Activated CD4-positive, alpha-beta T cell treated with anti-CD3 and anti-CD28 coated beads, Interleukin-2, amount 50 U/mL, for 1 hour (primary cell): Measurements from ENCODE around the gene FAM200B.

ENCODE experiments used
- DNase-seq: peaks from one replicate; pipeline ENCODE4 v3.0.0-alpha.2; 2020

Gene FAM200B

DNA sequence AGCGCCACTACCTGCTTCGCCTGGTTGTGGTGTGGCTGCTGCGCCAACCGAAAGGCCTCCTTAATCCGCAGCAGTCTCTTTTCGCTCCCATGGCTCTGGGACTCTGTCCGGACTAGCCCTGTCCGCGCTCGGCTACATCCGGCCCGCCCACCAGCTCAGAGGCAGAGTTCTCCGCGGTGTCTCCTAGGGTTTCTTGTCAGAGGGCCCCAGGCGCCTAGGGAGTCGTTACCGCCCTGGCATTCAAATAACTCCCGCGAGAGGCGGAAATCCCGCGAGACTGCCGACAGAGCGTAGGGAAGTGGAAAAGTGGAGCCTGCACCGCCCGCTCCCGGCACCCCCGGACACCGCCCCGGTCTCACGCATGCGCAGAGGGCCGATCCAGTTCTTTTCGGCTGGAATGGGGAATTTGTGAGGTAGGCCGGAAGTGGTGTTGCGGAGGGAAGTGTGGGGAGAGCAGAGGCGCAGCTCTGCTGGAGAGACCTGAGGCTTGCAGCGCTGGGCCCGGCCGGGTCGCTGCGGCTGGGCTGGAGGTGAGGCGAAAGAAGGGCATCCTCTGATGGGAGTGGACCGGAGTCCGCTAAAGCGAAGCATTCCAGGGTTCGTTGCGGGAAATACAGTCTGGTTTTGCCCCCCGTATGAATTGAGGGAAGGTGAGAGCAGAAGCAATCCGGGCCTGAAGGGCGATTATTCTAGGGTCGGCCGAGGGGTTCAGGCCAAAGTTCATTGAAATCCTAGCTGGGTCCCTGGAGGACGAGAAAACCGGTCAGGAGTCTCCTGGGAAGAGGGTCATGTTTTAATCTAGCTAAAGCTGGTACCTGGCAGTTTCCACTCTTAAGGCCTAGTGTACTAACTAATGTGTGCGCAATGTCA, at the start of gene FAM200B:
TSS of gene FAM200B (plus strand) at position 456 of the 870 bp plus-strand sequence. CDS start 5,151 bp downstream, outside the sequence.
- peak; percentile 98 for DNase-seq

DNA sequence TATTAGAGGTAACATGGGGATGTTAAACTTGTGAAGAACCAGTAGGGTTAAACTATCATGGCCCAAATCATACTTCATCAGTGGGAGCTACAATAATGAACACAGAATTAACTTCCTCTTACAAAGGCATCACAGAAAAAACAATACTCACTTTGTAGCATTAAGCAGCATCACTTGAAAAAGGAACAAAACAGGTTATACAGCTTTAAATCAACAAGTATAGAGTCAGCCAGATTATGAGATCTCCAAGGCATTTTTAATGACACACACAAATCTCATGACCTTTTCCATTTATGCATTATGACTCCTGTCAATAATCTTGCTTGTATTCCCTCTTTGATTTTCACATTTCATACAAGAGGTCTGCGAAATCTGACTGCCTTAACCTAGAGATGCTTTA, 44.8 kb upstream of the FAM200B start:
- DNase-seq, result no peak

DNA sequence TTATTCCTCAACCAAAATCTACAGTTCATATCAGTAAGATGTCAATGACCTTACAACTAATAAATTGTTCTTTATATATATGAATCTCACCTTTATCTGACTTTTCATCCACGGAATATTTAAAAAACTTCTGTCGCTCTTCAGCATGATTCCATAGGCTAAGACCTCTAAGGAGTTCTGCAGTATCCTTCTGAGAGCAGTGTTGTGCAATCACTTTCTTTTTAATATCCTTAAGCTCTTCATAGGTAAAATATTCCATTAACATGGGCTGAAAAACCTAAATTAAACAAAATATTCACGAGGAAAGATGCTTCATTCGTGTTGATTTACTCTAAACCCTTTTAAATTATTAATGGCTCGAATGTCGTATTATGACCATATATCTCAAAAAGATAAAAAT, 43.2 kb upstream of the FAM200B start:
- no peak for DNase-seq

DNA sequence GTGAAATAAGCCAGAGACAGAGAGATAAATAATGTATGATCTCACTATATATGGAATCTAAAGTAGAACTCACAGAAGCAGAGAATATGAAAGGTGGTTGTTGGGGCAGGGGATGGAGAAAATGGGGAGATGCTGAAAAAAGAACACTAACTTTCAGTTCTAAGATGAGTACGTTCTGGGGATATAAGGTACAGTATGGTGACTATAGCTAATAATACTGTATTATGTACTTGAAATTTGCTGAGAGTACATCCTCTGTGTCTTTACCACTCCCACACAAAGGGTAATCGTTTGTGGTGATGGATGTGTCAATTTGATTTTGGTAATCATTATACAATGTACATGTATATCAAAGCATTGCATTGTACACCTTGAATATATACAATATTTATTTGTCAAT, 33.0 kb upstream of the FAM200B start:
- DNase-seq, result no peak

DNA sequence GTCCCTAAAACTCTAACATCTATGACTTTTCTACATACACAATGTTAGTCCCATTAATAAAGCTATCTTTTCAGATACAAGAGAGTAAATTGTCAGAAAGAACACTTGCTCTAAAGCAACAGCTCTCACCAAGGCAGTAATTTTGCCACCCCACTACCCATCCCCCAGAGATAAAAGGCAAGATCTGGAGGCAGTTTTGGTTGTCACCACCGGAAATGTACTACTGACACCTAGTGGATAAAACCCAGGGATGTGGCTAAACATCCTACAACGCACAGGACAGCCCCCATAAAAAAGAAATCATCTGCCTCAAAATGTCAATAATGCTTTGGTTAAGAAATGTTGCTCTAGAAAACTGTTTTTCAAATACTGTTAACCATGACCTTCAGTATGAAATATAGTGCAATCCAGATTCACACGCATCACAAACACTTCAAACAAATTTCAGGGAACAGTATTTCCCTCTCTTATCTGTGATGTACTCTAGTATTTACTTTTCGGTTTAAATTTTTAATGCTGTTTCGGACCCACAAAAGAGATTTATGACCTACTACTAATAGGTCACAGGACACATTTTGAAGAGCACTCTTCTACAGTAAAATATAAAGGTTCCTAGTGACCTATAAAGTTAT, 31.6 kb upstream of the FAM200B start:
- DNase-seq, result peak; percentile 40

DNA sequence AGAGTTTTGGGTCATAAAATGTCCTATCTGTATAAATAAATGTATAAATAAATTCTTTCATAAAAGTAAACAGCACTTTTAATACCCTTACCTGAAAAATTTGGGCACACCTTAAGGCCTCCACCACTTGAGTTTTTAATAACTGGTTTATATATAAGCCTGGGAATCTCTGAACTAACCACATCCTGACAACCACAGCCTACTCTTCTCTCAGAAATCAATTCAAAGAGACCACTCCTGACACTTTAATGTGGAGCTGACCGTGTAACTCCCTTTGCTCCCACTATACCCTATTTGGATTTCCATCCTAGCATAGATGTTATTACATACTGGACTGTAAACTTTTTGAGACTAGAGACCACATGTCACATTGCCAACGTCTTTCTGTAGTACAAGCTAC, 30.0 kb upstream of the FAM200B start:
- no peak for DNase-seq

DNA sequence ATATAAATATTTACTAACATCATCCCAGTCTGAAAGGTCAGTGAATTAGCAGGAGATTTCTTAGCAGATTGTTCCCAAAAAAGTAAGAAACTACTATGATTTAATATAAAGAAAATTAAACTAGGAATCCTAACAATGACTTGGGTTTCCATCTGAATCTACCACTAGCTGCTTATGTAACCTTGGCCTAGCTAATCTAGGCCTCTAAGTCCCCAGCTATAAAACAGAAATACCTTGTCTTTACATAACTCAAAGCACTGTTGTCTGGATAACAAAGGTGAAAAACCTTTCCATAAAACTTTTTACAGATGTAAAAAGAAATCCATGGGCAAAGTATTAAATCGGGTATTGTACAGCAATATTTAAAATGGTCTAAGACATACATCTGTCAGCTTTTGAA, 29.4 kb upstream of the FAM200B start:
- no peak for DNase-seq

DNA sequence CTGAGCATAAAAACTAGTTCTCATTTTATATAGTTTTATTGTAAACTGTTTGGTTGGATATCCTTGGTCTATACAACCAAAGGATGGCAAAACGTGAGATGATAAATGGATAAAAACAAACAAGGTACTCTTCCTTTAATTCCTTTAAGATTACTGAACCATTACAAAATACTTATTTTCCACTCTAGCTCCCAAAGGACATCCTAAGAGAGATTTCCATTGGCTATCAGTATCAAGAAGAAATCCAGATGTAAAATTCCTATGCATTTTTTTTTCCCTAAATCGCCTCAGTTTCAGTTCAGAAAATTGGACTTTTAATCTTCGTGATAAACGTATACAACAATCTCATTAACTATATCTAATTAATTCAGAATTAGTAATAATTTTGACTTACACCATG, 28.8 kb upstream of the FAM200B start:
- DNase-seq, result no peak

DNA sequence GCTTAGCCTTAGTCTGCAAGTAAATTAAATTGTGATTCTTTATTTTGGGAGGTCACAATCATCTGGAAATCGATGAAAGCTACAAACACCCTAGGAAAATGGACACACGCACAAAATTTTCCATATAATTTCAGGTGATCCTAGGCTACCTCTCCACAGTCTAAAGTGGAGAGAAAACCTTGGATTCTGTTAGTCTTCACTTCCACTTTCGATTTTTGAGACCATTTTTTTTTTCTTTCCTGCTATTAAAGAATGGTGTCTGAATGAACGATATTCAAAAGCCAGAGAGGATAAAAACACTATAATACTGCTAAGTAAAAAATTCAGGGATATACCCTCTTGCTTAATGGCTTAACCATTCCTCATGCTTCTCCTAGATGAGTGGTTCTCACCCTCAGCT, 28.2 kb upstream of the FAM200B start:
- no peak for DNase-seq

DNA sequence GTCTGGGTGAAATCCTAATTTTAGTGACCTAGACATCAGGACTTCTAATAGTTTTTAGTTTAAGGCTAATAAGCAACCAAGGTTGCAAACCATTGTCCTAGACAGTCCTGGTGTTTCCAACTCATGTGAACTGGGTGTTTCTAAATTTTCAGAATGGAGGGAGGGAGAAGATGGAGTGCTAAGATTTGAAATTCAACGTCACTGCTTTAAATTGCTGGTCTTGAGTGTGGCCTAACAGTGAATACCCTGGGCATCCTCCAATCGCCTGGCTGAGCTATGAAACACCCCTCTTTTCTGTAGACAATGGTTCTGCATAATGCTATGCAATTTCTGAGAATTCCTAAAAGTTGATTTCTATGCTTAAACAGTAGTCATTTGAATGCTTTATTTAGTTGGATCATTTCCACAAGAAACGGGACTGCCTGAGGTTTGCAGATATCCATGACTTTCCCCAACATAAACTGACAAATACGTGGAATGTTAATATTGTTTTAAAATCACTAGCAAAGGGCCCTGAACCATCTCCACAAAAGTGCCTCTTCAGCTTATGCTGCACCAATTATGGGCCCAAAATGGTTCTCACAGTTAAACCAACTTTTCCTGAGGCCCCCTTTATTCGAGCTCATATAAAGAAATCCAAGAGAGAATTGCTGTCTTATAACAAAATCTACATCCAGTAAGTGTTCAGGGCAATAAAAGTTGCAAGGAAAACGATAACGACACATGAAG, 27.6 kb upstream of the FAM200B start:
- no peak for DNase-seq

DNA sequence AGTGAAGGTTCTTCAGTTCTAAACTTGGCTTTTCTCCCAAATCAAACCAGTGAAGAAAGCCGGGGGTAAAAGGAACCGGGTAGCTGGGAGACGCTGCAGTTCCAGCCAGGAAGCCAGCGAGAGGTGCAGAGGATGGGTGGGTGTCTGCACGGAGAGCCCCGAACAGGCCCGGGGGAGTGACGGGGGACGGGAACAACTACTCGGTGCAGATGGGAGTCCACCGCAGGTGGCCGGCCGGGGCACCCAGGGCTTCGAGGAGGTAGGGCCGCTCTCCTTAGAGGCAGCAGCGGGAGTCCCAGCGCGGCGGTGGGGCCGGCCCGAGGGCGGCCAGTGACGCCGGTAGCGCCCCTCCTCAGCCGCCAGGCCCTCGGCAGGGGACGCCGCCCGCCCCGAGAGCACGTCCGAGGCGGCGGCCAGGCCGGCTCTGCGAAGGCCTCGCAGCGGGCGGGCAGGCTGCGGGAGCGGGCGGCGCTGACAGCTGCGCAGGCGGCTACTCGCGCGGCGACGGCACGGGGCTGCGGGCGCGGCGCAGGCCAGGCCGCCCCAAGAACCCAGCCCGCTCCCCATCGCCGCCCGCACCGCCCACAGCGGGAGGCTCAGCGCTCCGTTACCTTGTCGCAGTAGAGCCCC, 26.9 kb upstream of the FAM200B start:
- peak; percentile 27 for DNase-seq

DNA sequence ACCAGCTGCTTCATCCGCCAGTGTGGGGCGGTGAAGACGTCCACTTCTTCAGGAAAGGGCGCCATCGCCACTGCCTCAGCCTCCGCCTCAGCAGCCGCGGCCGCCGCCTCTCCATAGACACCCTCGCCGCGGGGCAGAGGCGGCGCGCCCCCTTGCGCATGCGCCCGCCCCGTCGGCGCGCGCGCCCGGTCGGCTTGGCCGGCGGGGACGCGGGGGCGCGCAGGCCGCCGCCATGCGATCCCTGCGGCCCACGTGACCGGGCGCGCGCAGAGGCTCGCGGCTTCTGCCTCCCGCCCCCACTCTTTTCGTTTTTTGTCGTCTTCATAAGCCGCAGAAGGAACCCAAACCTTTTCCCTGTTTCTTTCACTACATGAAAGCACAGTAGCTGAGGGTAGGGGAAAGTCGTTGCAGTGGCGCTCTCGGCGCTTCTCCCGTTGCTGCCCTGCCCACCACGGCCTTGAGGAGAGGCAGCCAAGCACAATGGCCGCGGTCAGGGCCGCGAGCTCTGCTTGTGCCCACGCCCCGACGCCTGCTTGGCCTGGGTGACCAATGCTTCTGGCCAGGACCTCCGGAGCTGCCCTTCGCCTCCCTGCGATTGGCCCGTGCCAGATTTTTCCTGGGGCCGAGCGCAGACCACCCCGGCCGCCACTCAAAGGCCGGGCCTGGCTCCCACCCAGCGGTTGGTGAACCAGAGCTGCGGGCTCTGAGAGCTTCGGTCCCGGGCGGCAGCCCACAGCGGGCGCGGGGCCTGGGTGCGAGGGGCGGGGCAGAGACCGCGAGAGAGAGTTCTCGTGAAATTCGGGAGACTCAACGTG, 26.2 kb upstream of the FAM200B start, which contains the start of gene FBXL5:
TSS of gene FBXL5 (minus strand) at position 135 of the 815 bp plus-strand sequence. CDS start at position 65, 70 bp downstream.
- DNase-seq, result peak; percentile 76

DNA sequence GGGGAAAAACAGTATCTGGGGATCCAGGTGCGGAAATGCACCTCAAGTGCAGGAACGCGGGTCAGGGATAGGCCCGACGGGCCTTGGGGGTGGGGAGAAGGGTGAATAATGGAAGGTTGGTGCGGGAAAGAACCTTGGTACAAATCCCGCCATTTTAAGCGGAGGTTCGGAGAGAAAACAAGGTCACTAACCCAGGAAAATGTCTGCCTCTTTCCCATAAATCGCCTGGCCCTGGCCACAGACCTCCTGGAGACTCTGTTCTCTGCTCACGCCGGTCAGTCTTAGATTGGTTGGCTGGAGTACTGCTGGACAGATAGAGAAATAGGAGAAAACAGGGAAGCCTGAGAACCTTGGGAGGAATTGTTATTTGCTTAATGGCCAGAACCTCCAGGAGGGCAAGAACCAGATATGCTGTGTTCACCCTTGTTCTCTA, 25.6 kb upstream of the FAM200B start:
- no peak for DNase-seq

DNA sequence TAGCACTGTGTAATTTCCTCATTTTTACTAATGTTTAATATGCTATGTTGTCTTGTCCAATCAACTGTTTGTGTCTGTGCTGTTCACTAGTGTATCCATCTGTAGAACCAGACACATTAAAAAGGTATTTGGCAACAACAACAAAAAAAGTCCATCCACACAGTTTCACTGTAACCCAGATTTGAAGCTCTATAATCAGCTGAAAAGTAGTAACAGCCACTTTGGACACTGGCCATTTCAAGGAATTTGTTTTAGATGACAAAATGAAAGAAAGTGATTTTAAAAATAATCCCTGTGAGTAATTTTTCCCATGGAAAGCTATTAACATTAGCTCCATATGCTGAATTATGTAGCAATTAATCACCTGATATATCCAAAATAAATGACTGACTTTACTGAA, 24.3 kb upstream of the FAM200B start:
- no peak for DNase-seq

DNA sequence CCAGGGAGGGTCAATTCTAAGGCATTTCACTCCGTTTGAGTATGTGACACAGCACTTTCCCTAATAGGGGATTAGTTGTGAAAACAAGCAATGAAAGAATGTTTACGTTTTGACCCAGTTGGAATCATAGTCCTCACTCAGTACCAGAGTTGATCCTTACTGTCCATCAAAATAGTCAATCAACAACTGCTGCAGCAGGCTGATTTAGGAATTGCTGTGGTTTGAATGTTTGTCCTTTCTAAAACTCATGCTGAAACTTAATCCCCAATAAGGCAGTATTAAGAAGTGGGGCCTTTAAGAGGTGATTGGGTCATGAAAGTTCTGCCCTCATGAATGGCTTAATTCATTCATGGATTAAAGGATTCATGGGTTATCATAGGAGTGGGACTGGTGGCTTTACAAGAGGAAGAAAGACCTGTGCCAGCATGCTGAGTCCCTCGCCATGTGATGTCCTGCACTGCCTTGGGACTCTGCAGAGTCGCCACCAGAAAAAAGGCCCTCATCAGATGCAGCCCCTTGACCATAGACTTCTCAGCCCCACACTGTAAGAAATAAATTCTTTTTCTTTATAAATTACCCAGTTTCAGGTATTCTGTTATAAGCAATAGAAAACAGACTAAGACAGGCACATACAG, 23.4 kb upstream of the FAM200B start:
- DNase-seq, result no peak

DNA sequence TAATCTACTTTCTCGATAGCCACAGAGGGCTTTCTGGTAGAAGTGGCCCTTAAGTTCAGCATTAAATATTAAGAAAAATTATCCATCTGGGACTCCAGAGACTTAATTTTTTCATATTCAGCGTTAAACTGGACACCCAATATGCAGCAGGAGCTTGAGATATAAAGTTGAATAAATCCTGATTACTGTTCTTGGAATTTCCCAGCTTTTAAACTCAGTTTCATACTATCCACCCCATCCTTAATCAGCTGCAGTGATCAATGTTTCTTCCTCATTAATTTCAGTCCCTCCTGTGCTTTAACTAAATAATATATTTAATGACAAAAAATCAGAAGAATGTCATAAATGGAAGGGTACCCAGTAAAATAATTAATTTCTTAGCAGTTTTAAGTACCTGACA, 22.8 kb upstream of the FAM200B start:
- no peak for DNase-seq

DNA sequence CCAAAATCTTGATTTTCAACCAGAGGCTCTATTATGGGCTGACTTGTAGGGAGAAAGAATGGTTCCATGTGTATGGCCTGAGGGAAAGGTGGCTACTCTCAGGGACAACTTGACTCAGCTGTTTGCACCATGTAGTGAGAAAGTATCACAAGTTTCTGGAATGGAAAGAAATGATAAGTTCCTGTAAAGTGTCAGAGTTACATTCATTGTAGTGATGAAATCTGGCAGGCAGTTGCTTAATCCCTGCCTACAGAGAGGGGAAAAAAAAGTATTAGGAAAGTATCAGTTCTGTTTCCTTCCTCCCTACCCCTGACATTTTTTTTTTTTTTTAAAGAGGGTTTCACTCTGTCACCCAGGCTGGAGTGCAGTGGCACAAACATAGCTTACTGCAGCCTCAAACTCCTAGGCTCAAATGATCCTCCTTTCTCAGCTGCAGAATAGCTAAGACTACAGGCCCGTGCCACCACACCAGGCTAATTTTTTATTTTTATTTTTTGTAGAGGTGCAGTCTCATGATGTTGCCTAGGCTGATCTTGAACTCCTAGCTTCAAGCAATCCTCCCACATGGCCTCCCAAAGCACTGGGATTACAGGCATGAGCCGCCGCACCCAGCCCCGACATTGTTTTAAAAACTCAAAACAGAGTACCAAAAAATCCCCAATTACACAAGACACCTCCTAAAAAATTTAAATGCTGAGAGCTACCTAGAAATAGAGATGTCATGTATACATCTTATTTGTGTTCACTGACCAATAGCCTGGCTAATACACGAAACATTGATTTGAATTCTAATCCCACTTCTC, 21.7 kb upstream of the FAM200B start:
- no peak for DNase-seq

DNA sequence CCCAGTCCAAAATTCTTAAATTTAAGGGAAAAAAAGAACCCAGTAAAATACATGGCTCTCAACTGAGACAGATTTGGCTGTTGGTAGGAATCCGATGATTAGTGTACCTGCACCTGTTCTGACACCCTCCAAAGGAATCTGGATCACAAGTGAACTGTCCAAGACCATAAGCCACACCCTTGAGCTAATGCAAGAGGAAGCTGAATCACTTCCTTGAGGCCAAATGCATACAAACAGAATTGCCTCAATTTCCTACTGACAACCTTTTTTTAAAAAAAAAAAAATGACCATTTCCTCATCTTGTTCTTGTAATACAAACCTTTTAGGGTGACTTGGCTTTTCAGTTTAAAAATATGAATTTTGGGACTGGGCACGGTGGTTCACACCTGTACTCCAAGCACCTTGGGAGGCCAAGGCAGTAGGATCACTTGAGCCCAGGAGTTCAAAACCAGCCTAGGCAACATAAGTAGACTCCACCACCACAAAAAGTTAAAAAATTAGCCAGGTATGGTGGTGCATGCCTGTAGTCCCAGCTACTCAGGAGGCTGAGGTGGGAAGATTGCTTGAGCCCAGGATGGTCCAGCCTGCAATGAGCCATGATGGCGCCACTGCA, 15.8 kb upstream of the FAM200B start:
- no peak for DNase-seq

DNA sequence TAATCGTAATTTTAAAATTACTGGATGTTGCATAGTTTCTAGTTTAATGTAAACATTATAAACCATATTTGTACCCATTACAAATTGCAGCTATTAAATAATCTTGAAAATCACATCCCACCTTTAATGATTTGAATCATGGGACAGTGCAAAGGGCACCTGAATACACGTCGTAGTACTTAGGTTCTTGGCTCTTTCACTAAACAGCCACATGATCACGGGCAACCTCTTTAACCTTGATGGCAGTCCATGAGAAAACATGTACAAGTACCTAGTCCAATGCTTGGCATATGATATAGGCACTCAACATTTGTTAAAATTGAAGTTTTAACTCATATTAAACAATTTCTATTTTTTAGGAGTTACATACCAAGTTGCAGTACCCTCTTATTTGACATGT, 14.6 kb upstream of the FAM200B start:
- no peak for DNase-seq
